GM19452 (cell line): ENCODE data around the gene KRT81.
"Not testable (repeated sequence)": the region's sequence is repeated elsewhere in the genome, so short reads cannot be mapped to it uniquely, and the experiment has no call there.

Experiments
- ATAC-seq: cut with Tn5 transposase; IDR thresholded peaks from one replicate; pipeline ENCODE4 v1.9.1; 2021; ENCODE audit not compliant: unreplicated experiment

The KRT81 gene

GRCh38 chr12:52318241-52318990 is 27.1 kb upstream of the KRT81 start:
- no peak for ATAC-seq

GRCh38 chr12:52317468-52318052 is 26.2 kb upstream of the KRT81 start:
- ATAC-seq: no peak

GRCh38 chr12:52316701-52317100 is 25.4 kb upstream of the KRT81 start:
- ATAC-seq: no peak

DNA sequence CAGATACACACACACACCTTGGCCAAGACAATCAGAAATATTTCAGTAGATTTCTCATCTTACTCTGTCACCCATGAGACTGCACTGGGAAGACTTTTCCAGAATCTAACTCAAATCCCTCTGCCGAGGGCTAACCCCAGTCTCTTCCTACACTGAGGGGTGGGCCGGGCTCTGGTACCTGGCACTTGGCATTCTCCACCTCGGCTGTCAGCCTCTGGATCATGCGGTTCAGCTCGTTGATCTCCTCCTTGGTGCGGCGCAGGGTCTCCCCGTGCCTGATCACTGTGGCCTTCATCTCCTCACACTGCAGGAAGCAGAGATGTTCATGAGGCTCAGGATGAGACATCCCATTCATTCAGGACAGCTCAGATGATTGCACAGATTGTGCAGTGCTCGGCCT is 25.0 kb upstream of the KRT81 start:
- ATAC-seq: no peak

GRCh38 chr12:52315721-52316120 is 24.4 kb upstream of the KRT81 start:
- not testable (repeated sequence) for ATAC-seq

- no peak for ATAC-seq
These were observed 23.2 kb upstream of the KRT81 start for GRCh38 chr12:52314511-52314910.

DNA sequence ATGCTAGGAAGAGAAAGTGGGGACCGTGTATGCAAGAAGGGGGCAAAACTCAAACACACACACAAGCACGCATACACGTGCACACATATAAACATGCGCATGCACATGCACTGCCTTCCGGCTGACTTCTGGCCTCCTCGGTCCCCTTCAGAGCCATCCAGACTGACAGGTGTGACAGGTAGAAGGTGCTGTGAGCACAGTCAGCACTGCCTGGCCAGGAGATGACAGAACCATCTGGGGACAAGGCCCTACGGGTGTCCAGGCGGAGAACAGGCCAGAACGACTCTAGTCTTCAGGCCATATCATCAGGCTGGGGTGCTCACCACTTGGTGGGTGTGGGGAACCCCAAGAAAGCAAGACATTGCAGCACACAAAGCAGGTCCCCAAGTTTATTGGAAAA is 22.6 kb upstream of the KRT81 start:
- ATAC-seq: no peak

- no peak for ATAC-seq
These were observed 22.1 kb upstream of the KRT81 start for GRCh38 chr12:52313461-52313860.

DNA sequence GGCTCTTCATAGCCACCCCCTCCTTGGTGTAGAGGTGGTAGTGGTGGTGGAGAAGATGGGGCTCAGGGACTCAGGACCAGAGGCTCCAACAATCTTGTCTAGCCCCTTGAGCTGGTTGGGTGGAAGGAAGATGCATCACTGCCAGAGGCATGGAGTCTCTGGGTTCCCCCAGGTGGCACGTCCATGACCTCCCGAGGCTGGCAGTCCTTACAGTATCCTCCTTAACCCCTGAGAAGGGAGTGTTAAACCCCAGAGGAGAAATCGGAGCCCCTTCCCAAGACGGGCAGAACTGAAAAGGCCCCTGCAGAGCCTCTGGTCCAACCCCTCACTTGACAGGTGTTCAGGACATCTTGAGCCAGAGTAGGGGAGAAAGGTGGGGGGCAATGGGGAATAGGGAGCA is 20.8 kb upstream of the KRT81 start:
- no peak for ATAC-seq

DNA sequence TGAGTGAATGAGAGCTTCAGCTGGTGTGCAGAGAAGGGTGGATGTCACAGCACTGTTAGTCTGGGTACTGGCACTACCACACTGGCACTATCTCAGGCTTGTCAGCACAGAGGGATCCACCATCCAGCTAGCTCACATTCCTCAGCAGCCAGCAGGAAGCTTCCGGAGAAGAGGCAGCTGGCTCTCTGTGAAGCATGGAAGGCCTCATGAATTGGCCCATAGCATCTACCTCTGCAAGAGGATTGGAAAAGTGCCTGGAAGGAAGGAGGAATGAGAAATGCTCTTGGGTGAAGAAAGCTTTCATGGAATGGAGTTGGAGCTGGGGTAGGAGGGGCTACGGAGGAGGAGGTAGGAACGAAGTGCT is 19.9 kb upstream of the KRT81 start:
- no peak for ATAC-seq

DNA sequence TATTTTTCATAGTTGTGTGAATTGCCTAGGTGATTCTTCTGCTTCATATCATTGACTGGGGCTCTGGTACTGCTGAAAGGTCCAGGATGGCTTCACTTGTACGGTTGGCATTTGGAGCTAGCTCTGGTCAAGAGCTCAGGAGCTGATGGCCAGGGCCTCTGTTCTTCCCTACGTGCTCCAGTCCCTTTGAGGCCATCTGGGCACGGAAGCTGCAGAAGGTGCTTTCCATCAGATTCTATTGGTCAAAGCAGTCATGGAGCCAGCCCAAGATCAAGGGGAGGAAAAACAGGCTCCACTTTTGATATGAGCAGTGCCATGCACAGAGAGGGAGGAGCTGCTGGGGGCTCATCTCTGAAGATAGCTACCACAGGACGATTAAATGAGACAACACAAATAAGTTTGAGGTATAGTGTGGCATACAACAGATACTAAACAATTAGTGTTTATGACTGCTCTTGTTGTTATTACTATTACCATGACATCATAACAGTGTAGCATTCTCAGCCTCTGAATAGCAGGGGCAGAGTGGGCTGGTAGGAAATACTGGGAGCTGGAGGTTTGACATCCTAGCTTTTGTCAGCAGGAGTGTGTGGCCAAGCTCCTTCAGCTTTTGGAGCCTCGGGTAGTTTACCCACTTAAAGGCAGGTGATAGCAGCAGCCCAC is 19.4 kb upstream of the KRT81 start:
- ATAC-seq: no peak

DNA sequence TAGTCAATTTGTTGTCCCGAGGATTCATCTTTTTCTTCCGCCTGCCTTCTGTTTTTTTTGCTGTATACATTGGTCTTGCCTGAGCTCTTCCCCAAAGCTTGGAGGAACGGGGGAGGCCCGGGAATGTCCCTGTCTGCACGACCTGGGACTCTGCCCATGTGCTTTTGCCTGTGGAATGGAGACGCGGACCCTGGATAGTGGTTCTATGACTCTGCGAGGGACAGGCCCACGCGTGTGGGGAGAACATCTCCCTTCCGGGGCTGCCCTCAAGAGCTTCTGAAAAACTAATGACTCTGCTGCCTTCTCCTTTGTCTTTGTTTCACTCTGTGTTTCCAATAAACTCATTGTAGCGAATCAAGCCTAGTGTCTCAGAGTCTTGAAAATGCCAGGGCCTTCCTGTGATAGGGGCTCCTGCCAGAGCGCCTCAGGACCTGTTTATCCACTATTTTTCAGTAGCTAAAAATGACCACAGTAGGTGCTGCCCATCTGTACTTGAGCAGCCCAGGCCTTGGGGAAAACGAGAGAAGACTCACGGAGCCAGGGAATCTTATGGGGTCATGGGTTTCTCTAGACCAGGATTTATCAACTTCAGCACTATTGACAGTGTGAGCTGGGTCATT is 17.6 kb upstream of the KRT81 start:
- ATAC-seq: no peak

- no peak for ATAC-seq
These were observed 16.8 kb upstream of the KRT81 start for GRCh38 chr12:52307836-52308805.

GRCh38 chr12:52306731-52307130 is 15.4 kb upstream of the KRT81 start:
- ATAC-seq: no peak

DNA sequence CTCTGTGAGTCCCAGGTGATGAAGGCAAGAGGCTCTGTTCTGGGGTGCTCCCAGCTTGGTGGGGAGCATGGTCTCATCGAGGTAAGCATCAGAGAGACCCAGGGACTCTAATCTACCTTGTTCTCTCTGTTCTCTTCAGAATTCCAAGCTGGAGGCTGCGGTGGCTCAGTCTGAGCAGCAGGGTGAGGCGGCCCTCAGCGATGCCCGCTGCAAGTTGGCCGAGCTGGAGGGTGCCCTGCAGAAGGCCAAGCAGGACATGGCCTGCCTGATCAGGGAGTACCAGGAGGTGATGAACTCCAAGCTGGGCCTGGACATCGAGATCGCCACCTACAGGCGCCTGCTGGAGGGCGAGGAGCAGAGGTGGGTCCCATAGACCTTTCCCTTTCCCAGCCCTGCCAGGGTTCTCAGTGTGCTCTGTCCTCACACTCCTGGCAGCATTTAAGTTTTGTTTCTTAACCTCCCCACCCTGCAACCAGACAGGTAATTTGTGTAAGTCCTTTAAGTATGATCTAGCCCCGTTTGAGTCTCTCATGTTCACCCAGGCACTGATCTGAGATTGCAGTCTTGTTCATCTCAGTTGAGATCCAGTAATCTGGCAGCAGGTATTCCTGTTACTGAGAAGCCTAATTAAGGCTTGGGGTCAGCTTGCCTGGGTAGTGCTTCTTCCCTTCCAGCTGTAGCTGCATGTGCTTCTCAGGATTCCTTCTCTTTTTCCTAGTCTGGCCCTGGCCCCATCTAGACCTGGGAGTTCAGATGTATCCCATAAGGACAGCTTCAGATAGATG is 14.8 kb upstream of the KRT81 start:
- no peak for ATAC-seq

- ATAC-seq: peak; percentile 90
These were observed 13.6 kb upstream of the KRT81 start for GRCh38 chr12:52304941-52305411.

DNA sequence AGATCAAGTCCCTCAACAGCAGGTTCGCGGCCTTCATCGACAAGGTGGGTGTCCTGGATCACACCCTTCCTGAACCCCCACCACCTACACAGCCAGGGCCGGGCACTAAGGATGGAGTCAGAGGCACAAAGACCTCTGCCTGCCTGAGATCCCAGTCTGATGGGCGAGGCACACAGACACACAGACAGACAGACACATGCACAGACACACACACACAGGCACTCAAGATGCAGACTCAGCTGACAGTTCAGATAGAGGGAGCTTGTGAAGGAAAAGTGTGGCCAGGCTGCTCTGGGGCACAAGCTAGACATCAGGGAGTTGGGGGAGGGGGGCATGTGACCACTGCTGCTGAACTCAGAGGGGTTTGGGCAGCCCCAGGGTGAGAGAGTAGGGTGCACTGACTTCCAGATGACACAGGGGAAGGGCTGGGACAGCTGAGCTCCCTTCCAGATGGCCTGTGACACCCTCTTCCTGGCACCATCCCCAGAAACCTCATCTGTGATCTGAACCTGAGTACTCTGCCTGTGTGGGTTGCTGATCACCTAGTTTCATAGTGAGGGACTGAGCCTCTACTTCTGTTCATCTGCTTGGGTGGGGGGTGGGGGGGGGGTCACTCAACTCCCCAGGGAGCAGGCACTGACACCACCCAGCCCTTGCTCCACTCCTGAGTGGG is 11.0 kb upstream of the KRT81 start:
- ATAC-seq: not testable (repeated sequence)

- ATAC-seq: not testable (repeated sequence)
These were observed 10.4 kb upstream of the KRT81 start for GRCh38 chr12:52301721-52302120.
